Colonic mucosa (tissue), 4 donors: ENCODE measurements around the gene ARNT2. TPM values are rescaled to one million over a fixed set of nuclear protein-coding genes. Genes with fewer than 3 reads are reported as not detected.
"Not testable (repeated sequence)": the region's sequence is repeated elsewhere in the genome, so short reads cannot be mapped to it uniquely, and the experiment has no call there.

ENCODE experiments used
- DNase-seq: peaks from one replicate; pipeline ENCODE4 v3.0.0-alpha.2; 2020
- H3K27ac ChIP-seq: fragments of 200-600 bp; one replicate; pipeline ENCODE4 v1.8.0; 2021
- H3K27me3 ChIP-seq: fragments of 200-600 bp; one replicate; pipeline ENCODE4 v1.8.0; 2021
- H3K36me3 ChIP-seq: fragments of 200-600 bp; one replicate; pipeline ENCODE4 v1.8.0; 2021
- H3K4me1 ChIP-seq: fragments of 200-600 bp; one replicate; pipeline ENCODE4 v1.8.0; 2021; ENCODE audit warnings: mild to moderate bottlenecking
- H3K4me3 ChIP-seq: fragments of 200-600 bp; one replicate; pipeline ENCODE4 v1.8.0; 2021
- H3K9ac ChIP-seq, 2 donors: one replicate each; pipeline ENCODE4 v1.7.0; 2013; ENCODE audit warnings: control low read depth in 2 of 2, low read depth in 2 of 2, low read length in 2 of 2
- H3K9me3 ChIP-seq: fragments of 200-600 bp; one replicate; pipeline ENCODE4 v1.8.0; 2021
- CTCF ChIP-seq: fragments of 200-600 bp; IDR thresholded peaks from one replicate; pipeline ENCODE4 v1.8.0; 2022; ENCODE audit warnings: antibody characterized with exemption, mild to moderate bottlenecking
- intact Hi-C: fragments of 100-400 bp; cut with DNase I; formaldehyde crosslinking; loops from one replicate; pipeline ENCODE4 v1.14.1; 2022
- microRNA-seq: library from miRNA; unstranded; fragments of <30 nt; microRNA quantifications from one replicate; pipeline ENCODE4, GENCODE V29; 2019
- total RNA-seq, 2 donors: library from RNA; stranded (reverse); fragmentation: NEBNext Ultra II Directional in 1 of 2; extraction: Animal tissue kit (Norgen Biotek cat#: 25700) in 1 of 2; gene quantifications; one replicate each; pipeline ENCODE4 v1.2.1, GENCODE V29; 2021
- donor health status: healthy.
- donor health status: DM: no; HTN: no; CAD: no.
- donor health status: DM: no; HTN: no; CAD: no.

ARNT2 gene
- total RNA-seq, 2 donors from 2014 or later: 1.6 to 2.7 TPM

GRCh38 chr15:80640531-80641121 is 236.4 kb downstream of the ARNT2 start:
- Histone ChIP-seq H3K4me1 (no peaks in the 10 kb centered on the region), H3K27ac (no peak overlapping the region), H3K27me3 (no peaks in the 10 kb centered on the region), H3K9me3 (no peaks in the 10 kb centered on the region), H3K4me3 (no peak overlapping the region), H3K9ac (no peak overlapping the region), H3K36me3 (no peaks in the 10 kb centered on the region)
- intact Hi-C loops: no loop called here
- no peak for TF ChIP-seq CTCF
- no peak for DNase-seq

GRCh38 chr15:80641384-80641783 is 237.2 kb downstream of the ARNT2 start:
- H3K4me1 ChIP-seq: no peaks in the 10 kb centered on the region
- TF ChIP-seq CTCF: no peak
- H3K9me3 ChIP-seq: no peaks in the 10 kb centered on the region
- no peak overlapping the region for H3K4me3 ChIP-seq
- no peak overlapping the region for H3K9ac ChIP-seq
- intact Hi-C loops: no loop called here
- H3K36me3 ChIP-seq: no peaks in the 10 kb centered on the region
- H3K27ac ChIP-seq: no peak overlapping the region
- no peak for DNase-seq
- H3K27me3 ChIP-seq: no peaks in the 10 kb centered on the region

GRCh38 chr15:80643431-80643951 is 239.3 kb downstream of the ARNT2 start:
- no peak overlapping the region for H3K27ac ChIP-seq
- no peak for DNase-seq
- no peaks in the 10 kb centered on the region for H3K9me3 ChIP-seq
- no peaks in the 10 kb centered on the region for H3K4me1 ChIP-seq
- H3K9ac ChIP-seq: no peak overlapping the region
- intact Hi-C loops: no loop called here
- TF ChIP-seq CTCF: no peak
- H3K27me3 ChIP-seq: no peaks in the 10 kb centered on the region
- H3K36me3 ChIP-seq: no peaks in the 10 kb centered on the region
- no peak overlapping the region for H3K4me3 ChIP-seq

- H3K36me3 ChIP-seq: no peaks in the 10 kb centered on the region
- DNase-seq: no peak
- intact Hi-C loops: no loop called here
- no peaks in the 10 kb centered on the region for H3K27me3 ChIP-seq
- no peak for TF ChIP-seq CTCF
- H3K4me1 ChIP-seq: no peaks in the 10 kb centered on the region
- H3K27ac ChIP-seq: no peak overlapping the region
- no peak overlapping the region for H3K4me3 ChIP-seq
- H3K9me3 ChIP-seq: no peaks in the 10 kb centered on the region
- no peak overlapping the region for H3K9ac ChIP-seq
Observed at GRCh38 chr15:80645494-80646065, 241.4 kb downstream of the ARNT2 start.

GRCh38 chr15:80647424-80647823 is 243.2 kb downstream of the ARNT2 start:
- H3K9ac ChIP-seq, H3K9me3 ChIP-seq, H3K4me3 ChIP-seq, H3K36me3 ChIP-seq, H3K4me1 ChIP-seq, H3K27me3 ChIP-seq, H3K27ac ChIP-seq, intact Hi-C loops, DNase-seq: not testable (repeated sequence)

Small RNA genes within 50 kb of the gene (microRNA-seq; reads per million reads assigned to microRNA genes)
- gene MIR5572: not detected

Other genes starting within 250 kb of the ARNT2 start
- under 1 TPM; 0.11 to 0.12 TPM for gene CTXND1, start 152.2 kb upstream of the ARNT2 start, total RNA-seq